Measurements from ENCODE around the gene TEX12. TPM values are rescaled to one million over a fixed set of nuclear protein-coding genes. Genes with fewer than 3 reads are reported as not detected.

TEX12 gene
- total and polyA plus RNA-seq, 2 experiments from 2014 or later, result 1.1 TPM; not detected in 1

GRCh38 chr11:112195951-112196351 is 28.8 kb downstream of the TEX12 start (continued):
- no peak for TF ChIP-seq NANOG (IDR thresholded peaks at IDR 0.05; ENCODE audit: borderline replicate concordance)
- no peak for TF ChIP-seq CREB1 (CRISPR knock-in tag; IDR thresholded peaks at IDR 0.05; ENCODE audit: low read depth)
- TF ChIP-seq ZNF462 (CRISPR knock-in tag; IDR thresholded peaks at IDR 0.05), result no peak
- no peak for TF ChIP-seq ZNF331 (CRISPR knock-in tag; IDR thresholded peaks at IDR 0.05; ENCODE audit: low read depth)
- TF ChIP-seq STAT1 (IDR thresholded peaks at IDR 0.05; ENCODE audit: unreplicated experiment), result no peak
- no peak for TF ChIP-seq ZNF114 (CRISPR knock-in tag; IDR thresholded peaks at IDR 0.05)

GRCh38 chr11:112196519-112197087 is 29.4 kb downstream of the TEX12 start:
- no peak overlapping the region for H2AFZ ChIP-seq
- Mint-ChIP-seq H3K36me3 (ENCODE audit: low read depth) (no peaks in the 10 kb centered on the region), H3K27me3 (ENCODE audit: insufficient read depth, low read depth, poor library complexity) (peaks cover 4% of the 10 kb centered on the region), H3K9me3 (no peaks in the 10 kb centered on the region), H3K4me1 (no peaks in the 10 kb centered on the region), H3K27ac (no peak overlapping the region), H3K4me3 (no peak overlapping the region)
- H3K4me3 ChIP-seq, result no peak overlapping the region
- H3K9me2 ChIP-seq (ENCODE audit: insufficient read depth), result no peaks in the 10 kb centered on the region
- no peaks in the 10 kb centered on the region for H3F3A ChIP-seq (replicated peaks; ENCODE audit: low read depth)
- no peaks in the 10 kb centered on the region for H3K4me1 ChIP-seq (ENCODE audit: insufficient read depth)
- no peaks in the 10 kb centered on the region for H3K36me3 ChIP-seq (ENCODE audit: insufficient read depth)
- TF ChIP-seq ZNF462 (CRISPR knock-in tag; IDR thresholded peaks at IDR 0.05) (no peak), ZNF331 (CRISPR knock-in tag; IDR thresholded peaks at IDR 0.05; ENCODE audit: low read depth) (no peak), CREB1 (CRISPR knock-in tag; IDR thresholded peaks at IDR 0.05; ENCODE audit: low read depth) (no peak), JUNB (IDR thresholded peaks at IDR 0.05; ENCODE audit: unreplicated experiment) (no peak)
- H4K20me1 ChIP-seq (replicated peaks; ENCODE audit: insufficient read depth), result peaks cover 3% of the 10 kb centered on the region; the same call in 1 of the 2 replicates
- DNase-seq (ENCODE audit: low spot score) (no peak), ATAC-seq (no peak)
- no peaks in the 10 kb centered on the region for H3K27me3 ChIP-seq (ENCODE audit: insufficient read depth)
- H3K4me2 ChIP-seq, result no peak overlapping the region
- H3K79me2 ChIP-seq (replicated peaks; ENCODE audit: insufficient read depth), result no peaks in the 10 kb centered on the region
- no peak overlapping the region for H3K27ac ChIP-seq (ENCODE audit: low read depth)
